Muscle of arm (tissue), 12 donors: ENCODE measurements around the gene HDAC4. TPM values are rescaled to one million over a fixed set of nuclear protein-coding genes. Genes with fewer than 3 reads are reported as not detected.

ENCODE experiments used
- DNase-seq: peaks from one replicate; pipeline ENCODE4 v3.0.0-alpha.2; 2013
- polyA plus RNA-seq, 12 donors: library from polyadenylated mRNA; unstranded; fragments of 120-200 nt; gene quantifications; one replicate each; pipeline ENCODE4 v1.2.1, GENCODE V29; 2013; ENCODE audit not compliant: insufficient read length in 12 of 12

The HDAC4 gene
- polyA plus RNA-seq, 12 donors, result 10.0 to 23.7 (median 13.5) TPM; not detected in 1

DNA sequence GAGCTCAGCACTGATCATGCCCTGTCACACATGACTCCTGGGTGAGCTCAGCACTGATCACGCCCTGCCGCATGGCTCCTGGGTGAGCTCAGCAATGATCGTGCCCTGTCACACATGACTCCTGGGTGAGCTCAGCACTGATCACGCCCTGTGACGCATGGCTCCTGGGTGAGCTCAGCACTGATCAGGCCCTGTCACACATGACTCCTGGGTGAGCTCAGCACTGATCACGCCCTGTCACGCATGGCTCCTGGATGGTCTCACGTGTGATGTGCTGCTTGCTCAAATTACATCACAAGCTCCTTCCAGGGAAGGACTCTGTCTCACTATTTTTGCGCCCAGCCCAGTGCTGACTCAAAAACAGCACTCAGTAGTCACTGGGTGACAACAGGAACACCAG lies 258.0 kb downstream of the HDAC4 start:
- no peak for DNase-seq

DNA sequence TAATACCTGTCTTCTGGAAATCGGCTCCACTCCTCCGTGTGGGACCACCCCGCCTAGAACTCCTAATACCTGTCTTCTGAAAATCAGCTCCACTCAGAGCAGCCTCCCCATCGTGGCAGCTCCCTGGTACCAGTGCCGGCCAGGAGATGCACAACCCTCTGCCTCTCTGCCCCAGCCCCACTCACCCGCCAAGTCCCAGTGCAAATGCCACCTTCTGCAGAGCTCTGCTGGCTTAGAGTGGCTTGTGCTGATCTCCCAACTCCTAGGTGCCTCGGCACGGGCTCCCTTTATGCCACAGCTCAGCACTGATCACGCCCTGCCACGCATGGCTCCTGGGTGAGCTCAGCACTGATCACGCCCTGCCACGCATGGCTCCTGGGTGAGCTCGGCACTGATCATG lies 258.5 kb downstream of the HDAC4 start:
- DNase-seq, result no peak

DNA sequence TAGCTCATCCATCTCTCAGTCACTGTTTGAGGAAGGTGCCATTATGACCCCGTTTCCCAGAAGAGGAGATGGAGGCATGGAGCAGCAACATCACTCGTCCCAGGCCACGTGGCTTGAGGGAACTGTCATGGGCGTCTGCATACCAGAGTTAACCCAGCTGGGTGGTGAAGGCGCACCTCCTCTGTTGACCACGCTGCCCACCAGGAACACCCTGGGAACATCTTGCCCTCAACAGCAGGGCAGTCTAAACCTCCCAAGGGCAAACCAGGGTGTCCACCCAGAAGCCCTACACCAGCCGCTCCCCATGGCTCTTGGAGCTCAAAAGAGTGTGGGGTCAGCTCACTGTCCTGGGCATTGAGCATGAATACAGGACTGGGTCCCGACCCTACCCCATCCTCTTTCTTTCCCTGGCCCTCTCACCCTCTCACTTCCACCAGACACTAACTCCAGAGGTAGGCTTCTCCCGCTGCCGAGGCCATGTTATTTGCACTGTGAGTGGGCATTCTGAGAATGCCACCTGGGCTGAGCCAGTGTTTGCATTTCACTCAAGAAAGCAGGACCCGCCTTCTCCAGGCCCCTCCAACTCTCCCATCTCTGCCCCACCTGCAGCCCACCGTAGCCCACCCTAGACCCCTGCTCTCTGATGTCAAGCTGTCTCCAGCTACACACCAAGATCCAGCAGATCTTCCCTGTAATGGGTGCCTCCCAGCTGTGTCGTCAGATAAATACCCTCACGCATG lies 259.6 kb downstream of the HDAC4 start:
- no peak for DNase-seq

DNA sequence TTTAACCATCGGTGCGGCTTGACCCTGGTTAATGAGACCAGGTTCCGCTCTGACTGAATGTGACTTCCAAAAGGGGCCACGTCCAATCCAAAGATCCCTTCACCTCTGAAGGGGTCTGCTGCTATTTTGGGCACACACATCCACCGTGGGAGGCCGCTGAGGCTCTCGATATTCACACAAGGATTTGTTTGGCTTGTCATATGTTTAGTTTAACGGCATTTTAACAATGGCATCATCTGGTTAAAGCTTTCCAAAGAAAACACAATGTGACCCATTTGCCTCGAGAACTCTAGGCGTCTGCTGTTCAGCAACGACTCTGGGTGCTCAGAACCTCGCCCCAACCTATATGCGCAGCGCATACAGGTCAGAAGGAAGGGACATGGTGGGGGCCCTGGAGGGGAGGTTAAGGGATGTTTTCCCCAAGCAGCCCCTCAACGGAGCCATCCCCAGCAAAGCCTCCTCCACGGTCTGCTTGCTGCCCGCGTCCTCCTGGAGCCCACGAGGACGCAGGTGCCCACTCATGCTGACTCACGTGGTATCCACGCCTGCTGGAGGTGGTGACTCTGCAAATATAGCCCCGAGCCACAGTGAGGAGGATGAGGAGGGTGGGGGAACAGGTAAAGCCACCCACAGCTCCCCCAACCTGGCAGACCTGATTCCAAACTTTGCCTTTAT lies 260.3 kb downstream of the HDAC4 start:
- DNase-seq, result no peak

DNA sequence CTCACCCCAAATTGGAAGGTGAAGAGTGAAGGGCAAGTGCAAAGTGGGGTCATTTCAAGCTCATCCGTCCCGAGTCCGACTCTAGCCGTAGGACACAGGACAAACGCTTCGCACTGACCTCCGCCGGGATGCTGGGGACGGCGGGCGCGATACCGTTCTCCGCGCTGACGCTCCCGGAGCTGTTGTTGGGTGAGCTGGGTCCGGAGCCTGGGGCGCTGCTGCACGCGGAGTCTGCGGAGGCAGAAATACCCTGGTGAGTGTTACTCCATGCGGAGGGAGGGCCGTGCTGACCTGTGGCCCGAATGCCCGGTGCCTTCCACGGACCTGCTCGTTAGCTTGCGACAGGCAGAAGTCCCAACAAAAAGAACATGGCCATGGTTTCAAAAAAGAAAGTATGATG lies 261.3 kb downstream of the HDAC4 start:
- no peak for DNase-seq

DNA sequence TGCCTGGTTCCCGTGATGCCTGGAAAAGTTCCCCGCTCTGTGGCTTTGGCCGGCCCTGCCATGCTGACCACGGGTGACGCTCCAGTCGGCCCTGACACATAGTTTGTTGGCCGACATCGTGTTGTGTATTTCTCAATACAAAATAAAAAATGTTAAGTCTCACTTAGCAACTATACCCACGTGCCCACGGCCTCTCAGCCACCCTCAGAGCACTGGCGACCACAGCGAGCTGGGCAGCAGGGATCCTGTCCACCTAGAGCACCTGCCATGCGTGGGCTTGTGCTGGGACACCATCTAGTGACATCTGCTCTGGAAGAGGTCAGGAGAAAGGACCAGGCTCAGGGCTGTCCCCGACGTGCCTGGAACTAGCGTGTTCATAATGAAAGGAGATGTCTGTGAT lies 261.7 kb downstream of the HDAC4 start:
- DNase-seq, result no peak

GRCh38 chr2:239138610-239139009 lies 262.2 kb downstream of the HDAC4 start:
- no peak for DNase-seq

DNA sequence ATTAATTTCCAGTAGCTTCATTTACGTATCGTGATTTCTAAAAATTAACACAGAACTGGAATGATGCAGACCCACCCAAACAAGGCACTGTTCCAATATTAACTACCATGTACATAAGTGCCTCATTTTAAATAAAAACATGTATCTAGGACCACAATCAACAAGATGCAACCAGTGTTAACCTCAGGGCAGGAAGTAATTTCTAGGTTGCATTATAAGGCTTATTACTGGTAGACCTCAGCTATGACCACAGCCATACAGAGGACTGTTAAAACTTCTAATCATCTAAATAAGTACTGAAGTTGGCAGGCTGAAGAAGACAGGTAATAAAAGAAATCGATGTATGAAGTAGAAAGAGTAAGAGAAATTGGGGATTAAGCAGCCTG lies 262.9 kb downstream of the HDAC4 start:
- DNase-seq, result no peak

GRCh38 chr2:239137165-239137897 lies 263.5 kb downstream of the HDAC4 start:
- DNase-seq, result no peak

- DNase-seq, result no peak
These were observed 264.1 kb downstream of the HDAC4 start for GRCh38 chr2:239136762-239137161.

- DNase-seq, result no peak
These were observed 264.6 kb downstream of the HDAC4 start for GRCh38 chr2:239136203-239136602.

- no peak for DNase-seq
These were observed 265.3 kb downstream of the HDAC4 start for GRCh38 chr2:239135531-239135930.

DNA sequence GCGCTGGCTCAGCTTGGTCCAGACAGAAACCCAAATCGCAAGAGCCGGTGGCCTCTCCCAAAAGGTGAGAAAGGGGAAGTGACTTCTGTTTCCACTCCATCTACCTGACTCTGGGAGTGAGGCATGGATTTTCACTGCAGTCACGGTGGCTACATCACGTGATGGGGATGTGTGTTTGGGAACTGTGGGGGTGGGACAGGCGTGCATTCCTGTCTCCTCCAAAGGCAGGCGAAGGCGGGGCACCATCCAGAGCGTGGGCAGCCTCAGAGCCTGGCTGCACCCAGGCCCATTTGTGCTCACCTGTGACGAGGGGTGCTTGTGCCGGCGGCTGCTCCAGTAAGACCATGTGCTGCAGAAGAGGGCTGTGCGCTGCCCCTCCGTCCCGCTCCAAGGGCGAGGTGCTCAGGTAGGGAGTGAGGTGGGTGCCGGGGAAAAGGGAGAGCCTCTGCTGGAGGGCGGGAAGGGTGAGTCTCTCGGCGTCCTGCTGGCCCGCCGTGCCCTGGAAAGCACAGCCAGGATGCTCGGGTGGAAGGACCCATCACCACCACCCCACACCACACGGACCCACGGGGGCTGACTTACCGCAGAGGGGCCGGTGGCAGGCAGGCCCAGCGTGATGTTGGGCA lies 266.8 kb downstream of the HDAC4 start:
- no peak for DNase-seq

DNA sequence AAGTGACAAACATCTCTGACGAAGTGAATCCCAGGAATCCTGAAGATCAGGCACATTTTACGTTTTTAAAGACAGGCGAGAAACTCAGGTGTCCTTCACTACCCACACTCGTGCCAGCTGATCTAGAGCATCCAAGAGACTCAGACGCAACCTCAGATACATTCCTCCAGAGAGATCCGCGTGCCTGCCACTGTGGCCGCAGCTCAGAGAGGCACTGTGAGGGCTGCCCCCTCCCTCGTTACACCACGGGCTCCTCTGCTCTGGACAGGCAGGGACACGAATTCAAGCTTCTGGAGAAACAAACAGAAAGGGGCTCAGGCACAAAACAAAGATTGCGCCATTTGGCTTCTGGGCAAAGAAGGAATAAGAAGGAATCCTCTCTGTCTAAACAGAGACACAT lies 268.0 kb downstream of the HDAC4 start:
- DNase-seq, result no peak

DNA sequence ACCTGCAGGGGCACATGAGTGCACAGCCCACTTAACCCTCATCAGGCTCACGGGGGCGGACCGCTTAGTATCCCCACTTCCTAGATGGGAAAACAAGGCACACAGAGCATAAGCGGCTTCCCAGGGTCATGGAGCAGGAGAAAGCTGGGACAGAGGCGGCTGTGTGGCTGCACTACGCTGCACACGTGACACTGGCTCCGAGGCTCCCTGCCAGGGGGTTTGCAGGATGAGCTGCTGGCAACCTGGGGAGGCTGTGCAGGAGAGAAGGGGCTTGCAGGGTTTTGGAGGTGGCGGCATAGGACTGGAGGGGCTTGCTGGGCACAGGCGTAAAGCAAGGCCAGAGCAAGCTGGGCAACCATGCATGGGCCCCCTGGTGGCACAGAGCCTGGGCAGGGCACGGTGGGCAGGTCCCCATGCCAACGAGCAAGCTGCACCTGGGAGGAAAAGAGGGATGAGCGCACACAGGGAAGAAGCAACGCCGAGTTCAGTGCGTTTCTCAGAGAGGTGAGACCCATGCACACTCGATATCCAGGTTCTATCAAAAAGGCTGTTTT lies 268.6 kb downstream of the HDAC4 start:
- no peak for DNase-seq

- no peak for DNase-seq
These were observed 269.3 kb downstream of the HDAC4 start for GRCh38 chr2:239131521-239131920.

- DNase-seq, result no peak
These were observed 270.0 kb downstream of the HDAC4 start for GRCh38 chr2:239130786-239131325.

- no peak for DNase-seq
These were observed 270.8 kb downstream of the HDAC4 start for GRCh38 chr2:239130041-239130440.

- no peak for DNase-seq
These were observed 271.5 kb downstream of the HDAC4 start for GRCh38 chr2:239129147-239129920.

- DNase-seq, result no peak
These were observed 272.1 kb downstream of the HDAC4 start for GRCh38 chr2:239128706-239129105.

- DNase-seq, result no peak
These were observed 273.3 kb downstream of the HDAC4 start for GRCh38 chr2:239127513-239127912.
